Esophagus muscularis mucosa (tissue), 4 donors: ENCODE data around the gene CES2.
A peak's percentile ranks its signal among the peaks of the same experiment; 100 is the strongest.

Experiments used
- EP300 ChIP-seq: sonication (generic); formaldehyde crosslinking; IDR thresholded peaks from one replicate; pipeline ENCODE4 v1.6.1; 2017; ENCODE audit warnings: antibody characterized with exemption
- POLR2A ChIP-seq: fragments of 450-650 bp; IDR thresholded peaks from one replicate; pipeline ENCODE4 v1.6.1; 2017; ENCODE audit warnings: antibody characterized with exemption, moderate library complexity, mild to moderate bottlenecking, low read depth
- POLR2AphosphoS5 ChIP-seq, 2 donors: sonication (generic); formaldehyde crosslinking; IDR thresholded peaks; one replicate each; pipeline ENCODE4 v1.6.1; 2017; ENCODE audit warnings: antibody characterized with exemption in 2 of 2
- TF ChIP-seq, protein P1 (sequence below), 3 experiments: fragments of 200-600 bp in 2 of 3; fragments of 450-650 bp in 1 of 3; sonication (generic) in 2 of 3; IDR thresholded peaks; one replicate each; pipeline ENCODE4 v1.5.1; 2017 to 2019; ENCODE audit warnings: antibody characterized with exemption in 3 of 3, mild to moderate bottlenecking in 2 of 3, moderate library complexity in 1 of 3

DNA sequence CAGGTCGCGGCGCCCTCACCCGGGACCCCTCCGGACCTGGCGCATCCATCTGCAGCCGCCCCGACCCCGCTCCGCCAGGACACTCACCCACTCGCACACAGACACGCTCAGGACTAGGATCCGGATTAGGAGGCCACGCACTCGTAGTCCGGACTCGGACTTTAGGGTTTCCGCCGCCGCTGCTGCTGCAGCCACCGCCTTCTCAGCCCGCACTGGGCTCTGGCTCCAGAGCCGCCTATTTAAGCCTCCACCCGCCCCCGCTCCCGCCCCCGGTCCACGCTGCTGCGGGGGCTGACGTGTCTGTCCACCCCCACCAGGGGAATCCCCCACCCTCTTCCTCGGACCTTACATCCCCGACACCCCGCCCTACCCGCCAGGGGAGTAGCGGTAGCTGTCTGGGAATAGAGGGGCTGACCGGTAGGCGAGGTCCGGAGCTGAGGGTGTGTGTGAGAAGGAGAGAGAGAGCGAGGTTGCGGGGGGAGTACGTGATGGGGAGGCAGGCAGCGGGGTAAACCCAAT is 9.9 kb upstream of the CES2 start, which contains the start of gene RRAD:
- TF ChIP-seq POLR2A, result peak; percentile 74
- TF ChIP-seq, protein P1, sequence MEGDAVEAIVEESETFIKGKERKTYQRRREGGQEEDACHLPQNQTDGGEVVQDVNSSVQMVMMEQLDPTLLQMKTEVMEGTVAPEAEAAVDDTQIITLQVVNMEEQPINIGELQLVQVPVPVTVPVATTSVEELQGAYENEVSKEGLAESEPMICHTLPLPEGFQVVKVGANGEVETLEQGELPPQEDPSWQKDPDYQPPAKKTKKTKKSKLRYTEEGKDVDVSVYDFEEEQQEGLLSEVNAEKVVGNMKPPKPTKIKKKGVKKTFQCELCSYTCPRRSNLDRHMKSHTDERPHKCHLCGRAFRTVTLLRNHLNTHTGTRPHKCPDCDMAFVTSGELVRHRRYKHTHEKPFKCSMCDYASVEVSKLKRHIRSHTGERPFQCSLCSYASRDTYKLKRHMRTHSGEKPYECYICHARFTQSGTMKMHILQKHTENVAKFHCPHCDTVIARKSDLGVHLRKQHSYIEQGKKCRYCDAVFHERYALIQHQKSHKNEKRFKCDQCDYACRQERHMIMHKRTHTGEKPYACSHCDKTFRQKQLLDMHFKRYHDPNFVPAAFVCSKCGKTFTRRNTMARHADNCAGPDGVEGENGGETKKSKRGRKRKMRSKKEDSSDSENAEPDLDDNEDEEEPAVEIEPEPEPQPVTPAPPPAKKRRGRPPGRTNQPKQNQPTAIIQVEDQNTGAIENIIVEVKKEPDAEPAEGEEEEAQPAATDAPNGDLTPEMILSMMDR (IDR thresholded peaks at IDR 0.05), result no peak
- TF ChIP-seq POLR2AphosphoS5 (IDR thresholded peaks at IDR 0.05), result peak; percentile 61 to 90
- TF ChIP-seq EP300, result no peak
